Cardiac fibroblast (primary cell): ENCODE data around the gene PSMA8.

ENCODE experiments used
- DNase-seq, 2 donors: peaks; one replicate each; pipeline versions ENCODE4 v3.0.0 to v3.0.0-alpha.2; 2010; ENCODE audit warnings: low read depth in 2 of 2
- H3K4me3 ChIP-seq, 2 donors: replicated peaks in 1 of 2; 1 replicate in 1 of 2; 2 replicates in 1 of 2; pipeline ENCODE4 v1.5.1; 2011; ENCODE audit warnings: low read depth in 2 of 2, low read length in 2 of 2, mild to moderate bottlenecking in 2 of 2, moderate library complexity in 1 of 2
- TF ChIP-seq, protein P1 (sequence below): IDR thresholded peaks from one replicate; pipeline ENCODE4 v1.5.1; 2011; ENCODE audit warnings: low read depth, mild to moderate bottlenecking, low read length, inconsistent platforms

The PSMA8 gene

GRCh38 chr18:26215247-26215970 lies 81.7 kb downstream of the PSMA8 start:
- TF ChIP-seq, protein P1, sequence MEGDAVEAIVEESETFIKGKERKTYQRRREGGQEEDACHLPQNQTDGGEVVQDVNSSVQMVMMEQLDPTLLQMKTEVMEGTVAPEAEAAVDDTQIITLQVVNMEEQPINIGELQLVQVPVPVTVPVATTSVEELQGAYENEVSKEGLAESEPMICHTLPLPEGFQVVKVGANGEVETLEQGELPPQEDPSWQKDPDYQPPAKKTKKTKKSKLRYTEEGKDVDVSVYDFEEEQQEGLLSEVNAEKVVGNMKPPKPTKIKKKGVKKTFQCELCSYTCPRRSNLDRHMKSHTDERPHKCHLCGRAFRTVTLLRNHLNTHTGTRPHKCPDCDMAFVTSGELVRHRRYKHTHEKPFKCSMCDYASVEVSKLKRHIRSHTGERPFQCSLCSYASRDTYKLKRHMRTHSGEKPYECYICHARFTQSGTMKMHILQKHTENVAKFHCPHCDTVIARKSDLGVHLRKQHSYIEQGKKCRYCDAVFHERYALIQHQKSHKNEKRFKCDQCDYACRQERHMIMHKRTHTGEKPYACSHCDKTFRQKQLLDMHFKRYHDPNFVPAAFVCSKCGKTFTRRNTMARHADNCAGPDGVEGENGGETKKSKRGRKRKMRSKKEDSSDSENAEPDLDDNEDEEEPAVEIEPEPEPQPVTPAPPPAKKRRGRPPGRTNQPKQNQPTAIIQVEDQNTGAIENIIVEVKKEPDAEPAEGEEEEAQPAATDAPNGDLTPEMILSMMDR = no peak
- no peak overlapping the region for H3K4me3 ChIP-seq
- DNase-seq = no peak

DNA sequence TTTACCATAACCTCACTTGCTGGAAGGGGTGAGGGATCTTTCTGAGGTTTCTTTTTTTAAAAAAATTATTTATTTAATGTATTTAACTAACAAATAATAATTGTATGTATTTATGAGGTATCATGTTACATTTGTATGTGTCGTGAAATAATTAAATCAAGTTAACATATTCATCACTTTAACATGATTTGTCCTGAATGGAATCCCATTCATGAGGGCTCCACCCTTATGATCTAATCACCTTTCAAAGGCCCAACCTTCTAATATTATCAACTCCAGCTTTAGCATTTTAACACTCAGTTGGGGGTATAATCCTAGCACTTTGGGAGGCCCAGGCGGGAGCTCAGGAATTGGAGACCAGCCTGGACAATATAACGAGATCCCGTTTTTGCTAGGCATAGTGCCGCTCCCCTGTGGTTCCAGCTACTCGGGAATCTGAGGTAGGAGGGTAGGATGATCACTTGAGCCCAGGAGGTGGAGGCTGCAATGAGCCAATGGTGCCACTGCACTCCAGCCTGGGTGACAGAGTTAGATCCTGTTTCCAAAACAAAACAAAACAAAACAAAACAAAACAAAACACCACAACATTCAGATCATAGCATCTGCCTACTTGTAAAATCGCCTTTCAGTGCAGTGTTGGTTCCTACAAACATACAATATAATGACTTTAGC lies 91.5 kb downstream of the PSMA8 start:
- DNase-seq = no peak
- H3K4me3 ChIP-seq = no peak overlapping the region

DNA sequence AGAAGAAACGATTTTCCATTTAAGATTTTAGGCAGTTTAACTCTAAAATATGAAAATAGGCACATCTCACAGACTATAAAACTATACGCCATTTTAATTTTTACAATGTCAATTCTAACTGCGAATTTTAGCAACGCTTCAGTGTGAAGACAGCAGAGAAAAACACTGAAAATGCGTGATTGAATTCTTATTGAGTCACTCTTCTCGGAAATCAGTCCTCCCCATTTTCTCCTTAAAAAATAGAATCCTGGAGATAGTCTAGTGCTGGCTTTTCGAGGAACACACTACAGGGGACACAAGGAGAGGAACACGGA lies 92.2 kb downstream of the PSMA8 start:
- no peak for DNase-seq
- peak overlapping the region; percentile 87 to 89 for H3K4me3 ChIP-seq
- TF ChIP-seq, protein P1 = no peak

More for the DNA sequence above, 91.5 kb downstream of the PSMA8 start:
- TF ChIP-seq, protein P1 = no peak

DNA sequence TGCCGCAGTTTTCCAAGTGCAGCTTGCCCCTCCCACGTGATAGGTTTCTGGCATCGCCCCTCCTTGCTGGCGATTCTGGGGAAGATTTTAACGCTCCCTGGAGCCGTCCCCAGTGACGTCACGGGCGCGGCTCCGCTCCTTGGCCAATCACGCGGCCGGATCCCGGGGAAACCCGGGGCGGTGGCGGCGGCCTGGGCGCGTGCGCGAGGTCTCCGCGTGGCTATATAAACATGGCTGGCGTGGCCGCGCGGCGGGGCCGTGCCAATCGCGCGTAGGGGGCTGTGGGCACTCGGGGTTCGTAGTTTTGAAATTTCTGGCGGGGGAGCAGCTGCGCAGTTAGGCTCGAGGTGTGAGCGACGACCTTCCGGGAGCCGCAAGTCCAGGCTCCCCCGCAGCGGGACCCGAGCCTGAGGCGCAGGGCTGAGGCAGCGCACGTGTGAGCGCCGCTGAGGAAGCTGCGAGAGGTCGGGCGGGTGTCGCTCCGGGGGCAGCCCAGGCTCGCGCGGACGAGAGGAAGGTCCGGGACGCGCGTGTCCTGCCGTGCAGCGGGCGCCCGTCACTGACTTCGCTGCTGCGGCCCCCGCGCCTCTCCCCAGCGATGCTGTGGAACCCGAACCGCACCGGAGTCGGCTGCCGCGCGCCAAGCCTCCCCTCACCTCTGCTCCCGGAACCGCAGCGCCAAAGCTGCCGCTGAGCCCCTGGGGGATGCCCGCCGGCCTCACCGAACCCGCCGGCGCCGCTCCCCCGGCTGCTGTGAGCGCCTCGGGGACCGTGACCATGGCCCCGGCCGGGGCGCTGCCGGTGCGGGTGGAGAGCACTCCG lies 92.8 kb downstream of the PSMA8 start, which contains the start of gene TAF4B:
TSS of gene TAF4B (plus strand) at position 217 of the 822 bp plus-strand sequence. CDS start at position 706, 489 bp downstream.
- TF ChIP-seq, protein P1 = no peak
- peak within 1 kb of the TSS; percentile 87 to 89 for H3K4me3 ChIP-seq
- peak; percentile 91 to 95 for DNase-seq

GRCh38 chr18:26227051-26227670 lies 93.5 kb downstream of the PSMA8 start:
- peak; percentile 11 to 22 for DNase-seq
- TF ChIP-seq, protein P1 = no peak
- peak overlapping the region; percentile 87 to 89 for H3K4me3 ChIP-seq

- no peak overlapping the region for H3K4me3 ChIP-seq
- TF ChIP-seq, protein P1 = no peak
- no peak for DNase-seq
Measured at GRCh38 chr18:26228562-26229260, 95.0 kb downstream of the PSMA8 start.
